ENCODE measurements around the gene MLLT6.

MLLT6 gene

GRCh38 chr17:38745545-38745944 is 40.5 kb downstream of the MLLT6 start:
- no peak for DNase-seq

GRCh38 chr17:38746004-38746848 is 41.2 kb downstream of the MLLT6 start:
- no peak for DNase-seq

- DNase-seq: no peak
These were observed 41.9 kb downstream of the MLLT6 start for GRCh38 chr17:38746849-38747462.

GRCh38 chr17:38747463-38748148 is 42.5 kb downstream of the MLLT6 start:
- DNase-seq: peak; percentile 13

- peak; percentile 80 for DNase-seq
These were observed 43.2 kb downstream of the MLLT6 start, which contains the start of gene PCGF2 for GRCh38 chr17:38748149-38748891. PCGF2 (minus strand) TSS chr17:38748336; CDS start chr17:38740402, 7,934 bp downstream.

GRCh38 chr17:38748892-38749222 is 43.8 kb downstream of the MLLT6 start:
- no peak for DNase-seq

GRCh38 chr17:38749223-38750043 is 44.4 kb downstream of the MLLT6 start:
- peak; percentile 21 for DNase-seq

GRCh38 chr17:38750044-38750311 is 44.9 kb downstream of the MLLT6 start:
- no peak for DNase-seq

- peak; percentile 10 for DNase-seq
These were observed 45.4 kb downstream of the MLLT6 start for GRCh38 chr17:38750312-38751121.

GRCh38 chr17:38751144-38751807 is 46.2 kb downstream of the MLLT6 start:
- no peak for DNase-seq

GRCh38 chr17:38751808-38752307 is 46.8 kb downstream of the MLLT6 start:
- DNase-seq: peak; percentile 58

GRCh38 chr17:38752308-38753070 is 47.4 kb downstream of the MLLT6 start, which contains the start of gene PSMB3:
PSMB3 (plus strand) TSS chr17:38752741; CDS start chr17:38752827, 86 bp downstream.
- peak; percentile 99 for DNase-seq

- no peak for DNase-seq
These were observed 48.0 kb downstream of the MLLT6 start for GRCh38 chr17:38753071-38753506.

- DNase-seq: no peak
These were observed 56.5 kb downstream of the MLLT6 start for GRCh38 chr17:38761612-38762011.

- no peak for DNase-seq
These were observed 57.2 kb downstream of the MLLT6 start for GRCh38 chr17:38762231-38762630.

- DNase-seq: no peak
These were observed 61.3 kb downstream of the MLLT6 start for GRCh38 chr17:38766341-38766740.

GRCh38 chr17:38768417-38768816 is 63.3 kb downstream of the MLLT6 start:
- no peak for DNase-seq

GRCh38 chr17:38773258-38773657 is 68.2 kb downstream of the MLLT6 start:
- no peak for DNase-seq

- DNase-seq: no peak
These were observed 72.7 kb downstream of the MLLT6 start for GRCh38 chr17:38777641-38778250.

All from NCI-H446 treated with DMSO at 0.1 percent for 48 hours (cell line).